RWPE1 (cell line): ENCODE data around the gene ITPKB.
"Not testable (repeated sequence)": the region's sequence is repeated elsewhere in the genome, so short reads cannot be mapped to it uniquely, and the experiment has no call there.

Source experiments
- CTCF ChIA-PET: fragments of 350-600 bp; sonication (Branson Sonifier 250); formaldehyde crosslinking; extraction: SDS; loops from one replicate; lab custom pipeline; 2021; lab: Yijun Ruan, JAX
- POLR2A ChIA-PET: fragments of 400-600 bp; formaldehyde crosslinking; extraction: SDS; loops from one replicate; lab custom pipeline; 2020; ENCODE audit warnings: antibody characterized with exemption; ENCODE audit not compliant: low non-redundant PET; lab: Yijun Ruan, JAX
- DNase-seq: peaks from one replicate; pipeline ENCODE4 v3.0.0; 2012; ENCODE audit warnings: low spot score
- H3K27ac ChIP-seq: fragments of 450-650 bp; 2 replicates; pipeline ENCODE4 v1.5.1; 2017
- CTCF ChIP-seq: fragments of 450-650 bp; conservative IDR thresholded peaks from 2 replicates; pipeline ENCODE4 v1.5.1; 2017; ENCODE audit warnings: low read depth, mild to moderate bottlenecking

Gene ITPKB

GRCh38 chr1:226772446-226773139, 33.5 kb upstream of the ITPKB start:
- no peak for TF ChIP-seq CTCF
- no peak for DNase-seq
- ChIA-PET POLR2A (no interaction called here), CTCF (no interaction called here)
- no peak overlapping the region for H3K27ac ChIP-seq

- CTCF ChIA-PET, H3K27ac ChIP-seq, POLR2A ChIA-PET, DNase-seq: not testable (repeated sequence)
Measured at GRCh38 chr1:226767170-226767569, 28.1 kb upstream of the ITPKB start.

- POLR2A ChIA-PET = no interaction called here
- no peak for DNase-seq
- TF ChIP-seq CTCF = no peak
- H3K27ac ChIP-seq = no peak overlapping the region
- CTCF ChIA-PET = no interaction called here
Measured at GRCh38 chr1:226766565-226766964, 27.5 kb upstream of the ITPKB start.

GRCh38 chr1:226764533-226764932, 25.5 kb upstream of the ITPKB start:
- CTCF ChIA-PET = interaction anchor here (0.7 kb wide), 1 partner anchor 28 kb away, joined by 5 read pairs; no protein-coding TSS in a partner anchor
- no peak for DNase-seq
- no peak overlapping the region for H3K27ac ChIP-seq
- no peak for TF ChIP-seq CTCF
- POLR2A ChIA-PET = no interaction called here

GRCh38 chr1:226763905-226764264, 24.8 kb upstream of the ITPKB start:
- POLR2A ChIA-PET = no interaction called here
- CTCF ChIA-PET = interaction anchor here (0.8 kb wide), 1 partner anchor 36 kb away, joined by 3 read pairs; no protein-coding TSS in a partner anchor
- peak overlapping the region; percentile 38; the same call in 1 of the 2 replicates for H3K27ac ChIP-seq
- TF ChIP-seq CTCF = no peak
- peak; percentile 99 for DNase-seq

- POLR2A ChIA-PET = no interaction called here
- H3K27ac ChIP-seq = peak overlapping the region; percentile 38; the same call in 1 of the 2 replicates
- CTCF ChIA-PET = interaction anchor here (0.5 to 1.6 kb wide), 3 partner anchors 22 to 129 kb away, joined by 3 to 5 read pairs (median 3); no protein-coding TSS in a partner anchor
- no peak for DNase-seq
- no peak for TF ChIP-seq CTCF
Measured at GRCh38 chr1:226762988-226763904, 24.2 kb upstream of the ITPKB start.
